NCI-H1694 (cell line): ENCODE data around the gene APLF.
"Not testable (repeated sequence)": the region's sequence is repeated elsewhere in the genome, so short reads cannot be mapped to it uniquely, and the experiment has no call there.

ENCODE experiments used
- DNase-seq: peaks from one replicate; lab custom pipeline; 2025; lab: John Stamatoyannopoulos, UW

APLF gene

GRCh38 chr2:68529651-68530050, 62.3 kb downstream of the APLF start:
- not testable (repeated sequence) for DNase-seq

DNA sequence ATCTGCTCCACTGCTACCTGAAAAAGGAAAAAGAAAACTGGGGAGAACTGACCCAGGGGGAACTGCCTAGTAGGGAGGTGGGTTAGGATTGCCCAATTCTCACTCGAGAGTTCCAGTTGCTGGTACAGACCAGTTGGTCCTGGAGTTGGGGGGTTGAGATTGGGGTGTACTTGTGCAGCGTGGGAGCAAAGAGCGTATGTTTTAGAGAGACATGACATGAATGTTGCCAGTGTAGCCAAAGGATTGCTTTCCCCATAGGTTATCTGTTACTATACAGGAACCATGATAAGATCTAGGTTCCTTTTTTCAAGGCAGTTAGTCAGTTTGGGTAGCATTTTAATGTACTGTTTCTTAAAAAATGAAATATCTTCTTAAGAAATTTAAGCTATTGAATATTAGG, 68.6 kb downstream of the APLF start:
- DNase-seq = no peak

- no peak for DNase-seq
Observed at GRCh38 chr2:68537011-68537410, 69.6 kb downstream of the APLF start.

DNA sequence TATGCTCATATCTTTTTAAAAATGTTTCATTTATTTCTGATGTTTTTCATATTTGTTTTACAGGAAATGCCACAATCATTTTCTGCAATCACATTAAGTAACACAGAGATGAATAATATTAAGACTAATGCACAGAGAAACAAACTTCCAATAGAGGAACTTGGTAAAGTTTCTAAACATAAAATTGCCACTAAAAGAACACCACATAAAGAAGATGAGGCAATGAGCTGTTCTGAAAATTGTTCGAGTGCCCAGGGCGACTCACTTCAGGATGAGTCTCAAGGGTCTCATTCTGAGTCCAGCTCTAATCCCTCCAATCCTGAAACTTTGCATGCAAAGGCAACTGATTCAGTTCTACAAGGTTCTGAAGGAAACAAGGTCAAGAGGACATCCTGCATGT, 70.4 kb downstream of the APLF start:
- no peak for DNase-seq

- no peak for DNase-seq
Observed at GRCh38 chr2:68544811-68545210, 77.4 kb downstream of the APLF start.

DNA sequence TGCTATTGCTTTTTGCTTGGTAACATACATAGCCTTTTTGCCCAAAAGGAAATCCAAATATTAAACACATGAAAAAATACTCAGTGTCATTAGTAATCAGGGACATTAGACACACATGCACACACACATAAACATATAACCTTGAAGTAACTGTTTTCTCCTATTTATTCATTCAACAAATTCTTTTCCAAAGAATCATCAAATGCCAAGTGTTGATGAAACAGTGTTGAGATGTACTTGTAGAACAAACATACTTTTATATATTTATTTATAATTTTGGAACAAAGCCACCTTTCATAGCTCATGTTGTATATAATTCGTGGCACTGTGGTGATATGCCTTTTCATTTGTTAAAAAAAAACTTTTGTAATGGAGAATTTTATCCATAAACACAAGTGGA, 81.0 kb downstream of the APLF start:
- no peak for DNase-seq

- no peak for DNase-seq
Observed at GRCh38 chr2:68553098-68553497, 85.7 kb downstream of the APLF start.

DNA sequence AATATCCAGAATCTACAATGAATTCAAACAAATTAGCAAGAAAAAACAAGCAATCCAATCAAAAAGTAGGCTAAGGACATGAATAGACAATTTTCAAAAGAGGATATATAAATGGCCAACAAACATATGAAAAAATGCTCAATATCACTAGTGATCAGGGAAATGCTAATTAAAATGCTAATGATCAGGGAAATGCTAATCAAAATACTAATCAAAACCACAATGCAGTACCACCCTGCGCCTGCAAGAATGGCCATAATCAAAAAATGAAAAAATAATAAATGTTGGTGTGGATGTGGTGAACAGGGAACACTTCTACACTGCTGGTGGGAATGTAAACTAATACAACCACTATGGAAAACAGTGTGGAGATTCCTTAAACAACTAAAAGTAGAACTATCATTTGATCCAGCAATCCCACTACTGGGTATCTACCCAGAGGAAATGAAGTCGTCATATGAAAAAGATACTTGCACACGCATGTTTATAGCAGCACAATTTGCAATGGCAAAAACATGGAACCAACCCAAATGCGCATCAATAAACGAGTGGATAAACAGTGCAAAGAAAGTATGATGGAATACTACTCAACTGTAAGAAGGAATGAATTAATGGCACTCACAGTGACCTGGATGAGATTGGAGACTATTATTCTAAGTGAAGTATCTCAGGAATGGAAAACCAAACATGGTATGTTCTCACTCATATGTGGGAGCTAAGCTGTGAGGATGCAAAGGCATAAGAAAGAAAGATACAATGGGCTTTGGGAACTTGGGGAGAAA, 88.2 kb downstream of the APLF start:
- DNase-seq = not testable (repeated sequence)

DNA sequence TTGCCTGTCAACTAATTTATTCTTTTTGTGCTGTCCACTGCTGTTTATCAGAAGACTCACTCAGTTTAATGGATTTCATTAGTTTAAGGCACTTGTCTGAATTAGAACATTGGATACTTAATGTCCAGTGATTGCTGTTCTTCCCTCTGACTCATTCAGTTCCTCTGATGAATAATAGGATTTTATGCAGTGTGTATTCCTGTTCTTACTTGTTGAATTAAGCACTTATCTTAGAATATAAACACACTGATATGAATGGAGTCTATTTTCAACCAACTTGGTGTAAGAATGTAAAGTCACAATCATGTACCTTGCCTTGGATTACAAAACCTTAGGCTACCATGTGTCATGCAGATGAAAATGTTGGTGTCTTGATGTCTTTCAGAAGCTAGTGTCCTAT, 89.0 kb downstream of the APLF start:
- DNase-seq = no peak

GRCh38 chr2:68558576-68558975, 91.2 kb downstream of the APLF start:
- no peak for DNase-seq

GRCh38 chr2:68559692-68560091, 92.3 kb downstream of the APLF start:
- no peak for DNase-seq

- no peak for DNase-seq
Observed at GRCh38 chr2:68560545-68560944, 93.2 kb downstream of the APLF start.

GRCh38 chr2:68561372-68561771, 94.0 kb downstream of the APLF start:
- no peak for DNase-seq

DNA sequence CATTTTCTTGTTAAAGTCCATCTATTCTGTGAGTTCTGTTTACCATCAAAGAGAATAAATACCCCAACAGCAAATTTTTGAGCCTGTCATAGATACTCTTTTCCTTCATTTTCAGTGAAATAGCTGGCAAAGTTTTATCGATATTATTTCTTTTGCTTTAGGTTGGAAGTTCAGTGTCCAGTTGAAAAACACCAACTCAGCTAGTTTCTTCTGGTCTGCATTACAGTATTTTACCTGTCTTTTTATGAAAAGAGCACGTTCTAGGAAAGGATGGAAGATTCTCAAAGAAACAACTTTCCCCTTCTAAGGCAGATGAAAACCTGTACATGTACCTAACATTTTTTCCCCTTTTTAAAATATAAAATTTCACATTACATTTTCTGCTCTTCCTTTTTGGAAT, 95.5 kb downstream of the APLF start:
- no peak for DNase-seq

- DNase-seq = no peak
Observed at GRCh38 chr2:68564426-68564825, 97.0 kb downstream of the APLF start.

GRCh38 chr2:68565273-68565672, 97.9 kb downstream of the APLF start:
- no peak for DNase-seq

DNA sequence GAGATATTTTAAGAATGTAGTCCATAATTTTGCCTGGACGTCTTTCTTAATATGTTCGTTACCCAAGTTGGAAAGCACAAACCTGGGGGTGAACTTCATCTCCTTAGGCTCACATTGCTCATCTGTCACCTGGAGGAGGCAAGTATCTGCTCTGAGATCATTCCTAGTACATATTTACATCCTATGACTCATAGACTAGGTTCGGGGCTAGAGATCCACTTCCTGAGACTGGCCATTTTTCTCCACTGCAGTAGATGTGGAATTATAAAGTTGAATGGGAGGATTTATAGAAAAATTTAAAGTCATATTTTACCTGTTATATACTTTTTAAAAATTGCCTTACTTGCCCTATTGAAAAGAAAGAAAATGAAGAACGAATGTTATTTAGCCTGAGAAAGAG, 98.5 kb downstream of the APLF start:
- DNase-seq = no peak

DNA sequence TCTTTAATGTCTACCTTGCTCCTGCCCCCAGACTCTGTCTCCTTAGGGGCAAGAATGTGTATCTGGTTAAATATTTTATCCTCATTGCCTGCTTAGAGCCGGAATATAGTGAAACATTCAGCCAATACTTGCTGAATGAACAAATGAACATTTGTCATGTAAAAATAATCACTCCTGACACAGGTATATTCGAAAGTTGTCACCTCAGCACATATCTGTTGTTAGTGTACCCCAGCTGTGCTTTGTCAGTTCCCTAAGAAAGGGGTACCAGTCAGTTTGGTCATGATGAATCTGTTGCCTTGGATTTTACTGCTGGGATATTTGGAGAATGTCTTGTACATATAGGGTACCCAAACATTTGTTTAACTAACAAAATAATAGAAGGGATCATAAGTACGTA, 99.0 kb downstream of the APLF start:
- DNase-seq = no peak

DNA sequence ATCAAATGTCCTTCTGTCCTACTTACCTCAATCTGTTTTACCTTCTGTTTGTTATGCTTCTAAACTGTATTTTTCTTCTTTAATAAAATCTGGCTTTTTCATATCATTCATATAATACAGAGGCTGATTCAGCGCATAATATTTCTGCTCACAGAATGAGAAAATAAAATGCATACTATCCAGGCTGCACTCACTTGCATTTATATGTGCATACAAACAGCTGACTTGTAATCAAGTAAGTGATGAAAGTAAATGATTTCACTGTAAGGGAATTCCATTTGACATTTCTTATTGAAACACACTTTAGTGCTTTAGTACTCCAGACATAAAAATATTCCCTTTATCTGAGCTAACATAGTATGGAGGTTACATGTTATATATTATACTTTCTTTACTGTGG, 100.7 kb downstream of the APLF start:
- DNase-seq = no peak

DNA sequence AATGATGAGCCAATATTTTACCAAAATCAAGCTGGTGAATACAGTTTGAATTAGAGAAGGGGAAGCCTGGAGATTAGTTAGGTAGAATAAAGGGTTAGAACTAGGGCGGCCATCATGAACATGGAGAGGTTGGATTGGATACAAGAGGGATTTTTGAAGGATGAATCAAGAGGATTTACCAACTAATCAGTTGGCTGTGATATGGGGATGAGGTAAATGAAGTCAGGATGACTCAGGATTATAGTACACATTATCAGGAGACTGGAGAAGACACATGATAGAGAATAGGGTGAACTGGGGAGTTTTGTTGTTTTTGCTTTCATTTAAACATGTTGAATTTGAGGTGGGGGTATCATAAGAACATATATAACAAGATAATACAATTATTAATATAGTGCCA, 102.2 kb downstream of the APLF start:
- no peak for DNase-seq

- not testable (repeated sequence) for DNase-seq
Observed at GRCh38 chr2:68570434-68570833, 103.0 kb downstream of the APLF start.

- DNase-seq = no peak
Observed at GRCh38 chr2:68574202-68574791, 106.9 kb downstream of the APLF start.

- no peak for DNase-seq
Observed at GRCh38 chr2:68577183-68577582, 109.8 kb downstream of the APLF start.

DNA sequence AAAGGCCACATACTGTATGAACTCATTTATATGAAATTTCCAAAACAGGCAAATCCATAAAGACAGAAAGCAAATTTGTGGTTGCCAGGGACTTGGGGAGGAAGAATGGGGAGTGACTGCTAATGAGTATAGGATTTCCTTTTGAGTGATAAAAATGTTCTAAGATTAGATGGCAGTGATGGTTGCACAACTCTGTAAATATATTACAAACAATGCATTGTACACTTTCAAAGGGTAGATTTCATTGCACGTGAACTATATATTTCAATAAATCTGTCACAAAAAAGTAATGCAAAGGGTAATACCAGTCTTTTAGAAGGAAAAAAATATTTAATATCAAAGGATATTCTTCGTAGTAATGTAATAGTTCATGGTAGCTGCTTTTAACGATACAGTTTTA, 112.3 kb downstream of the APLF start:
- DNase-seq = no peak
